Astrocyte (in vitro differentiated cells and primary cell): ENCODE measurements around the gene SMIM14. TPM values are rescaled to one million over a fixed set of nuclear protein-coding genes. Genes with fewer than 3 reads are reported as not detected.

ENCODE experiments used
- DNase-seq: peaks from one replicate; pipeline ENCODE4 v3.0.0-alpha.2; 2010; ENCODE audit warnings: low read depth
- FAIRE-seq: peaks from 2 replicates; lab custom pipeline; 2011; peaks lifted over from hg19 to GRCh38; lab: Jason Lieb, UNC
- H2AFZ ChIP-seq: 2 replicates; pipeline ENCODE4 v1.6.0; 2012; ENCODE audit warnings: low read depth, low read length, inconsistent platforms
- H3K27ac ChIP-seq: 2 replicates; pipeline ENCODE4 v1.5.1; 2011; ENCODE audit warnings: low read depth, low read length, inconsistent platforms
- H3K27me3 ChIP-seq: 2 replicates; pipeline ENCODE4 v1.6.0; 2011; ENCODE audit warnings: low read length, inconsistent platforms; ENCODE audit not compliant: insufficient read depth
- H3K36me3 ChIP-seq: 2 replicates; pipeline ENCODE4 v1.5.1; 2011; ENCODE audit warnings: low read length, inconsistent platforms; ENCODE audit not compliant: insufficient read depth
- H3K4me1 ChIP-seq: 2 replicates; pipeline ENCODE4 v1.5.1; 2011; ENCODE audit warnings: low read length, inconsistent platforms; ENCODE audit not compliant: insufficient read depth
- H3K4me2 ChIP-seq: 2 replicates; pipeline ENCODE4 v1.6.0; 2012; ENCODE audit warnings: low read length, inconsistent platforms
- H3K4me3 ChIP-seq: 2 replicates; pipeline ENCODE4 v1.5.1; 2011; ENCODE audit warnings: low read depth, mild to moderate bottlenecking, low read length, inconsistent platforms; ENCODE audit not compliant: insufficient read depth
- H3K79me2 ChIP-seq: 2 replicates; pipeline ENCODE4 v1.6.0; 2012; ENCODE audit warnings: mild to moderate bottlenecking, low read length, inconsistent platforms; ENCODE audit not compliant: insufficient read depth
- H3K9ac ChIP-seq: 2 replicates; pipeline ENCODE4 v1.6.0; 2012; ENCODE audit warnings: mild to moderate bottlenecking, low read length, inconsistent platforms
- H3K9me3 ChIP-seq: 2 replicates; pipeline ENCODE4 v1.5.1; 2012; ENCODE audit warnings: low read depth, mild to moderate bottlenecking, low read length, inconsistent platforms; ENCODE audit not compliant: insufficient read depth
- H4K20me1 ChIP-seq: 2 replicates; pipeline ENCODE4 v1.6.0; 2012; ENCODE audit warnings: low read length, inconsistent platforms; ENCODE audit not compliant: insufficient read depth
- H3K27ac Mint-ChIP-seq: one replicate; pipeline ENCODE4 v1.8.0; 2021; ENCODE audit warnings: mild to moderate bottlenecking, mixed read lengths; ENCODE audit not compliant: unreplicated experiment
- H3K27me3 Mint-ChIP-seq: one replicate; pipeline ENCODE4 v1.8.0; 2021; ENCODE audit warnings: low read depth, mixed read lengths; ENCODE audit not compliant: unreplicated experiment
- H3K36me3 Mint-ChIP-seq: one replicate; pipeline ENCODE4 v1.8.0; 2021; ENCODE audit warnings: low read depth, mixed read lengths; ENCODE audit not compliant: unreplicated experiment
- H3K4me1 Mint-ChIP-seq: one replicate; pipeline ENCODE4 v1.8.0; 2021; ENCODE audit warnings: low read depth, mixed read lengths; ENCODE audit not compliant: unreplicated experiment
- H3K4me3 Mint-ChIP-seq: one replicate; pipeline ENCODE4 v1.8.0; 2021; ENCODE audit warnings: mild to moderate bottlenecking, moderate library complexity, mixed read lengths; ENCODE audit not compliant: unreplicated experiment
- H3K9me3 Mint-ChIP-seq: one replicate; pipeline ENCODE4 v1.8.0; 2021; ENCODE audit warnings: mild to moderate bottlenecking, mixed read lengths; ENCODE audit not compliant: unreplicated experiment
- CTCF ChIP-seq: IDR thresholded peaks from 2 replicates; pipeline ENCODE4 v1.5.1; 2011; ENCODE audit warnings: low read depth, mild to moderate bottlenecking, inconsistent platforms, low read length, moderate library complexity; ENCODE audit not compliant: insufficient read depth
- EZH2 ChIP-seq: IDR thresholded peaks from 2 replicates; pipeline ENCODE4 v1.6.1; 2012; ENCODE audit warnings: mild to moderate bottlenecking, low read length, inconsistent platforms; ENCODE audit not compliant: insufficient read depth
- total RNA-seq: library from RNA; stranded (reverse); gene quantifications from 2 replicates; pipeline ENCODE4 v1.2.1, GENCODE V29; 2021

Gene SMIM14
- total RNA-seq, 1 donor from 2014 or later = 28.3 TPM

GRCh38 chr4:39574946-39575345, 63.7 kb downstream of the SMIM14 start:
- FAIRE-seq = no peak

GRCh38 chr4:39571504-39571903, 67.2 kb downstream of the SMIM14 start:
- H3K4me3 ChIP-seq = no peak overlapping the region
- no peaks in the 10 kb centered on the region for H3K9me3 Mint-ChIP-seq
- peaks cover 4% of the 10 kb centered on the region for H3K4me1 Mint-ChIP-seq
- no peak overlapping the region for H3K9ac ChIP-seq
- no peak overlapping the region for H3K27ac ChIP-seq
- TF ChIP-seq CTCF (no peak), EZH2 (no peak)
- no peaks in the 10 kb centered on the region for H4K20me1 ChIP-seq
- no peaks in the 10 kb centered on the region for H3K36me3 ChIP-seq
- H3K9me3 ChIP-seq = no peaks in the 10 kb centered on the region
- no peaks in the 10 kb centered on the region for H3K27me3 Mint-ChIP-seq
- DNase-seq (no peak), FAIRE-seq (no peak)
- H3K36me3 Mint-ChIP-seq = peaks cover 4% of the 10 kb centered on the region
- H3K79me2 ChIP-seq = no peaks in the 10 kb centered on the region
- H3K4me2 ChIP-seq = no peak overlapping the region
- no peak overlapping the region for H3K27ac Mint-ChIP-seq
- H3K27me3 ChIP-seq = no peaks in the 10 kb centered on the region
- no peaks in the 10 kb centered on the region for H3K4me1 ChIP-seq
- H3K4me3 Mint-ChIP-seq = no peak overlapping the region
- H2AFZ ChIP-seq = no peak overlapping the region

More at GRCh38 chr4:39574946-39575345, 63.7 kb downstream of the SMIM14 start:
- H3K4me3 Mint-ChIP-seq = no peak overlapping the region
- Histone ChIP-seq H3K4me1 (no peaks in the 10 kb centered on the region), H3K79me2 (no peaks in the 10 kb centered on the region), H3K9me3 (no peaks in the 10 kb centered on the region), H4K20me1 (no peaks in the 10 kb centered on the region), H3K27me3 (no peaks in the 10 kb centered on the region), H3K9ac (no peak overlapping the region), H3K36me3 (no peaks in the 10 kb centered on the region), H3K4me2 (no peak overlapping the region), H3K4me3 (no peak overlapping the region), H3K27ac (no peak overlapping the region), H2AFZ (no peak overlapping the region)
- H3K27ac Mint-ChIP-seq = no peak overlapping the region
- H3K4me1 Mint-ChIP-seq = peaks cover 4% of the 10 kb centered on the region
- H3K9me3 Mint-ChIP-seq = no peaks in the 10 kb centered on the region
- TF ChIP-seq CTCF (no peak), EZH2 (no peak)
- no peaks in the 10 kb centered on the region for H3K27me3 Mint-ChIP-seq
- DNase-seq = no peak
- no peaks in the 10 kb centered on the region for H3K36me3 Mint-ChIP-seq

GRCh38 chr4:39571054-39571453, 67.6 kb downstream of the SMIM14 start:
- Histone ChIP-seq H3K4me1 (peaks cover under 1% of the 10 kb centered on the region), H3K36me3 (no peaks in the 10 kb centered on the region), H2AFZ (no peak overlapping the region), H3K4me3 (no peak overlapping the region), H4K20me1 (no peaks in the 10 kb centered on the region), H3K27ac (no peak overlapping the region), H3K79me2 (no peaks in the 10 kb centered on the region), H3K9me3 (no peaks in the 10 kb centered on the region), H3K9ac (no peak overlapping the region), H3K27me3 (no peaks in the 10 kb centered on the region), H3K4me2 (no peak overlapping the region)
- Mint-ChIP-seq H3K4me1 (peaks cover 3% of the 10 kb centered on the region), H3K4me3 (no peak overlapping the region), H3K27ac (no peak overlapping the region), H3K9me3 (peaks cover 3% of the 10 kb centered on the region), H3K27me3 (no peaks in the 10 kb centered on the region), H3K36me3 (peaks cover 7% of the 10 kb centered on the region)
- DNase-seq (peak; percentile 29), FAIRE-seq (no peak)
- TF ChIP-seq EZH2 (no peak), CTCF (no peak)
